HepG2 (cell line): Measurements from ENCODE around the gene B3GNT9. TPM values are rescaled to one million over a fixed set of nuclear protein-coding genes. Genes with fewer than 3 reads are reported as not detected.

ENCODE experiments used
- NCOA2 ChIP-seq: sonication (generic); formaldehyde crosslinking; IDR thresholded peaks from 2 replicates; pipeline ENCODE4 v1.8.0; 2022; ENCODE audit warnings: inconsistent platforms
- ZFP1 ChIP-seq: IDR thresholded peaks from 2 replicates; pipeline ENCODE4 v1.6.1; 2016
- polyA plus RNA-seq, 8 experiments: library from polyadenylated mRNA; depleted of rRNA in 3 of 8; stranded (reverse) in 7 of 8; unstranded in 1 of 8; fragments of >200 nt; fragmentation: Illumina TruSeq in 4 of 8; extraction: Trizol in 4 of 8; gene quantifications; 2 replicates each; pipeline versions ENCODE4 v1.2.1 to v1.2.3, GENCODE V29; 2011 to 2016; ENCODE audit warnings: low read depth in 4 of 8, missing spikeins in 1 of 8, mixed read lengths in 1 of 8; ENCODE audit not compliant: insufficient read depth in 1 of 8
- total RNA-seq, 5 experiments: library from RNA; depleted of rRNA; stranded (reverse); fragments of >200 nt; fragmentation: Illumina TruSeq; extraction: Trizol; gene quantifications; 2 replicates each; pipeline ENCODE4 v1.2.3, GENCODE V29; 2016; ENCODE audit warnings: low read depth in 1 of 5
- TF ChIP-seq, protein P1 (sequence below), 2 experiments: sonication (generic) in 1 of 2; formaldehyde crosslinking in 1 of 2; IDR thresholded peaks; 2 replicates each; pipeline versions ENCODE4 v1.6.1 to v1.9.0; 2014 to 2022; ENCODE audit warnings: antibody characterized with exemption in 1 of 2, borderline replicate concordance in 1 of 2, inconsistent platforms in 1 of 2, low read depth in 1 of 2, missing genetic modification reagents in 1 of 2
- TF ChIP-seq, protein P2 (sequence below): IDR thresholded peaks from 2 replicates; pipeline ENCODE4 v1.6.1; 2012; ENCODE audit warnings: low read length, improper control_type of control experiment
- TF ChIP-seq, protein P3 (sequence below): sonication (generic); formaldehyde crosslinking; IDR thresholded peaks from one replicate; pipeline ENCODE4 v1.5.1; 2020; ENCODE audit warnings: mild to moderate bottlenecking, missing genetic modification reagents; ENCODE audit errors: not compliant biosample characterization

B3GNT9 gene
- total and polyA plus RNA-seq, 2 of the 13 experiments (the other 11 are each of a cell fraction or from before 2014, with no cell fraction given) = 1.5 to 3.1 TPM

DNA sequence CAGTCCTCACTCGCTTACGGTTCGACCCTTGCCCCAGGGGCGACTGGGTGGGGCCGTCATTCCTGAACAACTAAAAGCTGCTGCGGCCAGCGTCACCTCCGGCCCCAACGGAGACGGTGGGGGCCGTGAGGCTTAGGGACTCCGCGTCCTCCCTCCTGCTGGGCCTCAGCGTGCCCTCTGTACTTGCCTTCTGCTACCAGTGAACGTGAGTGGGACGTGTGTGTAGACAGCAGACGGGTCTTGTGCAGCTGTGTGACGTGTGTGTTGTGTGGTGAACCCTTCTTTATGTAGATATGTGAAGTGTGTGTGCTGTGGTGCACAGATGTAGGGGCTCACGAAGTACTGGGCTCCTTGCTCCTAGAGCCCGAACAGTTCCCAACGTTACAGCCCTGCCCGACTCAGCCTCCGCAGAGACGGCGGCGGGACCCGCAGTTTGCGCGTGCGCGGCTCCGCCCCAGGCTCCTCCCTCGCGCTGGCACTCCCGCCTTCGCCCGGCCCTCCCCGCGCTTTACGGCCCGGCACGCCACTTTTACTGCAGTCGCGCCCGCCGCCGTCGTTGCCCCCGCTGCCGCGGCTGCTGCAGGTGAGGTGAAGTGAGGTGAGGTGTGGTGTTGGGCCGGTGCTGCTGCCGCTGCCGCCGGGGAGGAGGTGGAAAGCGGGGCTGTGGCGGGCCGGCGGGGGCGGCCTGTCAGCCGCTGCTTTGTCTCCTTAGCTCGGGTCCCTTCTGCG lies 41.2 kb downstream of the B3GNT9 start, which contains the start of gene PHAF1 (continued):
- TF ChIP-seq, protein P1, sequence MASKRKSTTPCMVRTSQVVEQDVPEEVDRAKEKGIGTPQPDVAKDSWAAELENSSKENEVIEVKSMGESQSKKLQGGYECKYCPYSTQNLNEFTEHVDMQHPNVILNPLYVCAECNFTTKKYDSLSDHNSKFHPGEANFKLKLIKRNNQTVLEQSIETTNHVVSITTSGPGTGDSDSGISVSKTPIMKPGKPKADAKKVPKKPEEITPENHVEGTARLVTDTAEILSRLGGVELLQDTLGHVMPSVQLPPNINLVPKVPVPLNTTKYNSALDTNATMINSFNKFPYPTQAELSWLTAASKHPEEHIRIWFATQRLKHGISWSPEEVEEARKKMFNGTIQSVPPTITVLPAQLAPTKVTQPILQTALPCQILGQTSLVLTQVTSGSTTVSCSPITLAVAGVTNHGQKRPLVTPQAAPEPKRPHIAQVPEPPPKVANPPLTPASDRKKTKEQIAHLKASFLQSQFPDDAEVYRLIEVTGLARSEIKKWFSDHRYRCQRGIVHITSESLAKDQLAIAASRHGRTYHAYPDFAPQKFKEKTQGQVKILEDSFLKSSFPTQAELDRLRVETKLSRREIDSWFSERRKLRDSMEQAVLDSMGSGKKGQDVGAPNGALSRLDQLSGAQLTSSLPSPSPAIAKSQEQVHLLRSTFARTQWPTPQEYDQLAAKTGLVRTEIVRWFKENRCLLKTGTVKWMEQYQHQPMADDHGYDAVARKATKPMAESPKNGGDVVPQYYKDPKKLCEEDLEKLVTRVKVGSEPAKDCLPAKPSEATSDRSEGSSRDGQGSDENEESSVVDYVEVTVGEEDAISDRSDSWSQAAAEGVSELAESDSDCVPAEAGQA (IDR thresholded peaks at IDR 0.05; ENCODE audit: low read depth) = peak; percentile 15; the same call in 1 of the 2 replicates
- TF ChIP-seq, protein P1 (CRISPR knock-in tag; IDR thresholded peaks at IDR 0.05; ENCODE audit: borderline replicate concordance) = peak; percentile 68; the same call in 1 of the 2 replicates
- TF ChIP-seq, protein P2, sequence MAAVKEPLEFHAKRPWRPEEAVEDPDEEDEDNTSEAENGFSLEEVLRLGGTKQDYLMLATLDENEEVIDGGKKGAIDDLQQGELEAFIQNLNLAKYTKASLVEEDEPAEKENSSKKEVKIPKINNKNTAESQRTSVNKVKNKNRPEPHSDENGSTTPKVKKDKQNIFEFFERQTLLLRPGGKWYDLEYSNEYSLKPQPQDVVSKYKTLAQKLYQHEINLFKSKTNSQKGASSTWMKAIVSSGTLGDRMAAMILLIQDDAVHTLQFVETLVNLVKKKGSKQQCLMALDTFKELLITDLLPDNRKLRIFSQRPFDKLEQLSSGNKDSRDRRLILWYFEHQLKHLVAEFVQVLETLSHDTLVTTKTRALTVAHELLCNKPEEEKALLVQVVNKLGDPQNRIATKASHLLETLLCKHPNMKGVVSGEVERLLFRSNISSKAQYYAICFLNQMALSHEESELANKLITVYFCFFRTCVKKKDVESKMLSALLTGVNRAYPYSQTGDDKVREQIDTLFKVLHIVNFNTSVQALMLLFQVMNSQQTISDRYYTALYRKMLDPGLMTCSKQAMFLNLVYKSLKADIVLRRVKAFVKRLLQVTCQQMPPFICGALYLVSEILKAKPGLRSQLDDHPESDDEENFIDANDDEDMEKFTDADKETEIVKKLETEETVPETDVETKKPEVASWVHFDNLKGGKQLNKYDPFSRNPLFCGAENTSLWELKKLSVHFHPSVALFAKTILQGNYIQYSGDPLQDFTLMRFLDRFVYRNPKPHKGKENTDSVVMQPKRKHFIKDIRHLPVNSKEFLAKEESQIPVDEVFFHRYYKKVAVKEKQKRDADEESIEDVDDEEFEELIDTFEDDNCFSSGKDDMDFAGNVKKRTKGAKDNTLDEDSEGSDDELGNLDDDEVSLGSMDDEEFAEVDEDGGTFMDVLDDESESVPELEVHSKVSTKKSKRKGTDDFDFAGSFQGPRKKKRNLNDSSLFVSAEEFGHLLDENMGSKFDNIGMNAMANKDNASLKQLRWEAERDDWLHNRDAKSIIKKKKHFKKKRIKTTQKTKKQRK = no peak
- TF ChIP-seq ZFP1 = peak; percentile 61; the same call in 1 of the 2 replicates
- TF ChIP-seq, protein P3, sequence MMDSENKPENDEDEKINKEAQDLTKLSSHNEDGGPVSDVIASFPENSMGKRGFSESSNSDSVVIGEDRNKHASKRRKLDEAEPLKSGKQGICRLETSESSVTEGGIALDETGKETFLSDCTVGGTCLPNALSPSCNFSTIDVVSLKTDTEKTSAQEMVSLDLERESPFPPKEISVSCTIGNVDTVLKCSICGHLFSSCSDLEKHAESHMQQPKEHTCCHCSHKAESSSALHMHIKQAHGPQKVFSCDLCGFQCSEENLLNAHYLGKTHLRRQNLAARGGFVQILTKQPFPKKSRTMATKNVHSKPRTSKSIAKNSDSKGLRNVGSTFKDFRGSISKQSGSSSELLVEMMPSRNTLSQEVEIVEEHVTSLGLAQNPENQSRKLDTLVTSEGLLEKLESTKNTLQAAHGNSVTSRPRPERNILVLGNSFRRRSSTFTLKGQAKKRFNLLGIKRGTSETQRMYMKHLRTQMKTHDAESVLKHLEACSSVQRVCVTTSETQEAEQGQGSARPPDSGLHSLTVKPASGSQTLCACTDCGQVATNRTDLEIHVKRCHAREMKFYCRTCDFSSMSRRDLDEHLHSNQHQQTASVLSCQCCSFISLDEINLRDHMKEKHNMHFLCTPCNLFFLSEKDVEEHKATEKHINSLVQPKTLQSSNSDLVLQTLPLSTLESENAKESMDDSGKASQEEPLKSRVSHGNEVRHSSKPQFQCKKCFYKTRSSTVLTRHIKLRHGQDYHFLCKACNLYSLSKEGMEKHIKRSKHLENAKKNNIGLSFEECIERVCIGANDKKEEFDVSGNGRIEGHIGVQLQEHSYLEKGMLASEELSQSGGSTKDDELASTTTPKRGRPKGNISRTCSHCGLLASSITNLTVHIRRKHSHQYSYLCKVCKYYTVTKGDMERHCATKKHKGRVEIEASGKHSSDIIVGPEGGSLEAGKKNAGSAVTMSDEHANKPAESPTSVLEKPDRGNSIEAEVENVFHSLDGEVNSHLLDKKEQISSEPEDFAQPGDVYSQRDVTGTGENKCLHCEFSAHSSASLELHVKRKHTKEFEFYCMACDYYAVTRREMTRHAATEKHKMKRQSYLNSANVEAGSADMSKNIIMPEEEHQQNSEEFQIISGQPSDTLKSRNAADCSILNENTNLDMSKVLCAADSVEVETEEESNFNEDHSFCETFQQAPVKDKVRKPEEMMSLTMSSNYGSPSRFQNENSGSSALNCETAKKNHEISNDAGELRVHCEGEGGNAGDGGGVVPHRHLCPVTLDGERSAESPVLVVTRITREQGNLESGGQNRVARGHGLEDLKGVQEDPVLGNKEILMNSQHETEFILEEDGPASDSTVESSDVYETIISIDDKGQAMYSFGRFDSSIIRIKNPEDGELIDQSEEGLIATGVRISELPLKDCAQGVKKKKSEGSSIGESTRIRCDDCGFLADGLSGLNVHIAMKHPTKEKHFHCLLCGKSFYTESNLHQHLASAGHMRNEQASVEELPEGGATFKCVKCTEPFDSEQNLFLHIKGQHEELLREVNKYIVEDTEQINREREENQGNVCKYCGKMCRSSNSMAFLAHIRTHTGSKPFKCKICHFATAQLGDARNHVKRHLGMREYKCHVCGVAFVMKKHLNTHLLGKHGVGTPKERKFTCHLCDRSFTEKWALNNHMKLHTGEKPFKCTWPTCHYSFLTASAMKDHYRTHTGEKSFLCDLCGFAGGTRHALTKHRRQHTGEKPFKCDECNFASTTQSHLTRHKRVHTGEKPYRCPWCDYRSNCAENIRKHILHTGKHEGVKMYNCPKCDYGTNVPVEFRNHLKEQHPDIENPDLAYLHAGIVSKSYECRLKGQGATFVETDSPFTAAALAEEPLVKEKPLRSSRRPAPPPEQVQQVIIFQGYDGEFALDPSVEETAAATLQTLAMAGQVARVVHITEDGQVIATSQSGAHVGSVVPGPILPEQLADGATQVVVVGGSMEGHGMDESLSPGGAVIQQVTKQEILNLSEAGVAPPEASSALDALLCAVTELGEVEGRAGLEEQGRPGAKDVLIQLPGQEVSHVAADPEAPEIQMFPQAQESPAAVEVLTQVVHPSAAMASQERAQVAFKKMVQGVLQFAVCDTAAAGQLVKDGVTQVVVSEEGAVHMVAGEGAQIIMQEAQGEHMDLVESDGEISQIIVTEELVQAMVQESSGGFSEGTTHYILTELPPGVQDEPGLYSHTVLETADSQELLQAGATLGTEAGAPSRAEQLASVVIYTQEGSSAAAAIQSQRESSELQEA = peak; percentile 69
- peak; percentile 66 for TF ChIP-seq NCOA2
